ENCODE data around the gene CCDC85B. TPM values are rescaled to one million over a fixed set of nuclear protein-coding genes. Genes with fewer than 3 reads are reported as not detected.

CCDC85B gene
- total RNA-seq, 1 donor from 2014 or later, result 3.9 TPM

DNA sequence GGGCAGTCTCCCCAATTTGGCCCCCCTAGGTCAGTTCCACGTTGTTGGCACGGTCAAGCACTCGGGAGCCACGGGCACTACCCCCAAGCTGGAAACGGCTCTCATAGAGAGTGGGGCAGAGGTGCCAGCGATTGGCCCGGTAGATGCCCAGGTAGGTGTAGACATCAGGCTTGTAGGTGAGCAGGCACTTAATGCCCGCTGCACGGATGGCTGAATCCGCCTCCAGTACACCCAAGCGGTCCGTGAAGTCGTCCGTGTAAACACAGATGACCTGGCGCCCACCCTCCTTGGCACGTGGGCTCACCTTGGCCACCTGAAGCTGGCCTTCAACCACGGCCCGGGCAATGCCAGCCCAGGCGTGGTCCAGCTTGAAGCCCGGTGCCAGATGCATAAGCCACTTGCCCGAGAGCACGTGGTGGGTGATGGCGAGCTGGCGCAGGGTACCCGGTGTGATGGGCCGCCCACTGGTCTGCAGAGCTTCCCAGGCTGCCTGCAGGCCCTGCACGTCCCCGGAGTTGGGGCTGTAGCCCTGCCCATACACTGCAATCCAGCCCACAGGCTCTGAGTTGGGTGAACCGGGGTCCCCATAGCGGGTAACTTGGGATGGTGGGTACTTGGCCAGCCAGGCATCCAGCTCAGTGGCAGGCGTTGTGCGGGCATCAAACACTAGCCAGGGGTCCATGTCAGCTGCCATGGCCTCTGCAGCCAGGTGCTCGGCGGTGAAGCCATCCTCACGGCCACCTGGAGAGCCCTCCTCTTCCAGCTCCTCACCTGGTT is 27.1 kb downstream of the CCDC85B start:
- H3K27me3 ChIP-seq, result no peaks in the 10 kb centered on the region
- peaks cover 12% of the 10 kb centered on the region for H4K20me1 ChIP-seq (ENCODE audit: low read depth)
- peak overlapping the region; percentile 85 for H3K4me3 ChIP-seq
- Mint-ChIP-seq H3K9me3 (no peaks in the 10 kb centered on the region), H3K36me3 (peaks cover 8% of the 10 kb centered on the region), H3K27ac (no peak overlapping the region), H3K4me3 (peak overlapping the region; percentile 92), H3K27me3 (ENCODE audit: insufficient read depth, low read depth) (peaks cover 5% of the 10 kb centered on the region), H3K4me1 (peaks cover 23% of the 10 kb centered on the region)
- no peaks in the 10 kb centered on the region for H3K9me3 ChIP-seq (ENCODE audit: low read depth)
- TF ChIP-seq, protein P1, sequence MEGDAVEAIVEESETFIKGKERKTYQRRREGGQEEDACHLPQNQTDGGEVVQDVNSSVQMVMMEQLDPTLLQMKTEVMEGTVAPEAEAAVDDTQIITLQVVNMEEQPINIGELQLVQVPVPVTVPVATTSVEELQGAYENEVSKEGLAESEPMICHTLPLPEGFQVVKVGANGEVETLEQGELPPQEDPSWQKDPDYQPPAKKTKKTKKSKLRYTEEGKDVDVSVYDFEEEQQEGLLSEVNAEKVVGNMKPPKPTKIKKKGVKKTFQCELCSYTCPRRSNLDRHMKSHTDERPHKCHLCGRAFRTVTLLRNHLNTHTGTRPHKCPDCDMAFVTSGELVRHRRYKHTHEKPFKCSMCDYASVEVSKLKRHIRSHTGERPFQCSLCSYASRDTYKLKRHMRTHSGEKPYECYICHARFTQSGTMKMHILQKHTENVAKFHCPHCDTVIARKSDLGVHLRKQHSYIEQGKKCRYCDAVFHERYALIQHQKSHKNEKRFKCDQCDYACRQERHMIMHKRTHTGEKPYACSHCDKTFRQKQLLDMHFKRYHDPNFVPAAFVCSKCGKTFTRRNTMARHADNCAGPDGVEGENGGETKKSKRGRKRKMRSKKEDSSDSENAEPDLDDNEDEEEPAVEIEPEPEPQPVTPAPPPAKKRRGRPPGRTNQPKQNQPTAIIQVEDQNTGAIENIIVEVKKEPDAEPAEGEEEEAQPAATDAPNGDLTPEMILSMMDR (IDR thresholded peaks at IDR 0.05), result no peak
- TF ChIP-seq EZH2phosphoT487 (IDR thresholded peaks at IDR 0.05) (no peak), EZH2 (IDR thresholded peaks at IDR 0.05) (no peak)
- H2AFZ ChIP-seq (replicated peaks), result no peak overlapping the region
- H3K79me2 ChIP-seq (ENCODE audit: low read depth), result peaks cover 21% of the 10 kb centered on the region
- H3K4me1 ChIP-seq, result peaks cover 10% of the 10 kb centered on the region
- H3K27ac ChIP-seq, result no peak overlapping the region
- H3K36me3 ChIP-seq, result no peaks in the 10 kb centered on the region
- peak overlapping the region; percentile 93 for H3K4me2 ChIP-seq
- DNase-seq (ENCODE audit: low spot score), result no peak
- peak overlapping the region; percentile 89 for H3K9ac ChIP-seq
- H3F3A ChIP-seq (ENCODE audit: low read depth), result no peaks in the 10 kb centered on the region

DNA sequence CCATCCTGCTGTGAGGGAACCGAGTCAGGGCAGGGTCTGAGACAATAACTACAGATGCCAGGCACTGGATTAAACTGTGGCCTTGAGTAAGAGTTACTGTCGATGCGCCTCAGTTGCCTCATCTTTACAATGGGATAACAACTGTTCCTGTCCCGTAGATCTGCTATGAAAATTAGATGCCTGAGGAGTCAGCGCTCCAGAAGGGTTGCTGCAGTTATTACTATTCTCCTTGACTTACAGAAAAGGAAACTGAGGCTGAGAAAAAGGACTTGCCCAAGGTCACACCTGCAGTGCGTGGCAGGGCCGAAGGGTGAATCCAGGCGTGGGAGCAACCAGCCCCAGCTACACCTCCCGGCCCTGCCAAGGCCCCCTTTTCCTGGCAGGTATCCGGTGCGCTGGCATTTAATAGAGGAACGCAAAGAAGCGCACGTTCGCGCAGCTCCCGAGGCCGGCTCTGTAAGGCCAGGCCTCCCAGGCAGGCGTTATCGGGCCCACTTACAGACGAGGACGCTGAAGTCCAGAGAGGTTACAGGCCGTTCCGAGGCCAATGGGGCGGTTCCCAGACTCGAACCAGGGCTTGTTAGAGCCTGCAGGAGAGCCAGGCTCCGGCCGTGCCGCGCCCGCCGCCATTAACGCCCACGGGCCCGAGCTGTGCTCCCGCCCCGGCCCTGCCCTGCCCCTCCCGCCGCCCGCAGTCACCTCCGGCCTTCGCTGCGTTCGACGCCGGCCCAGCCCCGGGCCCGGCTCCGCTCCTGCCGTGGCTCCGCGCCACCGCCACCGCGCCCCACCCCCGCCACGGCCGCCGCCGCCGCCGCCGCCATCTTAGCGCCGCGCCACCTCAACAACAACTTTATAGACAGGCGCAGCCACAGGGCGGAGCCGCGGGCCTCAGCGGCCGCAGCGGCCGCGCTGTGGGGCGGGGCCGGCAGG is 28.0 kb downstream of the CCDC85B start, which contains the start of gene C11orf68:
Gene C11orf68 (minus strand): TSS at position 852 of the 930 bp plus-strand sequence. CDS start 31 bp downstream, at position 821.
- H3K79me2 ChIP-seq (ENCODE audit: low read depth), result peaks cover 21% of the 10 kb centered on the region

DNA sequence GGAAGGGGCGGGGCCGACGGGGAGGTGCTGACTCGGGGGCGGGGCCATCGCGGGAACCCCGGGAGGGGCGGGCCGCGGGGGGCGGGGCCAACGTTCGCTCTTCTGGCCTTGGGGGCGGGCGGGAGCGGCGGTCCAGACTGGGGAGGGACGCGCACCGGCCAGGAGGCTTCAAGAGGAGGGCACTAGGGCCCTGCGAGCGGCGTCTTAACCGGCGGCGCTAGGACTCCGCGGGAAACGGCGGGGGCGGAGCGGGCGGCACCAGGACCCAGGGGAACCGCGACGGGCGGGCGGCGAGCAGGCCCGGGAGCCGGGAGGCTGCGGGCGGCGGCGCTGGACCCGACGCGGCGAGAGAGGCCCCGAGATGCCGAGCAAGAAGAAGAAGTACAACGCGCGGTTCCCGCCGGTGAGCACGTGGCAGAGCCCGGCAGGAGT is 28.7 kb downstream of the CCDC85B start, which contains the start of gene DRAP1:
Gene DRAP1 (plus strand): TSS at position 286 of the 432 bp plus-strand sequence. CDS start 76 bp downstream, at position 362.
- peaks cover 12% of the 10 kb centered on the region for H4K20me1 ChIP-seq (ENCODE audit: low read depth)
- no peaks in the 10 kb centered on the region for H3F3A ChIP-seq (ENCODE audit: low read depth)
- H3K27me3 Mint-ChIP-seq (ENCODE audit: insufficient read depth, low read depth), result peaks cover 5% of the 10 kb centered on the region
- H3K9ac ChIP-seq, result peak within 1 kb of the TSS; percentile 89
- H3K36me3 ChIP-seq, result no peaks in the 10 kb centered on the region
- peak; percentile 100 for DNase-seq (ENCODE audit: low spot score)
- no peak for TF ChIP-seq EZH2 (IDR thresholded peaks at IDR 0.05)
- TF ChIP-seq EZH2phosphoT487 (IDR thresholded peaks at IDR 0.05), result no peak
- peaks cover 10% of the 10 kb centered on the region for H3K4me1 ChIP-seq
- peaks cover 21% of the 10 kb centered on the region for H3K79me2 ChIP-seq (ENCODE audit: low read depth)
- H3K4me3 ChIP-seq, result peak within 1 kb of the TSS; percentile 87
- H3K27ac ChIP-seq, result no peak within 1 kb of the TSS
- peaks cover 23% of the 10 kb centered on the region for H3K4me1 Mint-ChIP-seq
- H3K9me3 ChIP-seq (ENCODE audit: low read depth), result no peaks in the 10 kb centered on the region
- peak within 1 kb of the TSS; percentile 74 for H2AFZ ChIP-seq (replicated peaks)
- H3K4me2 ChIP-seq, result peak within 1 kb of the TSS; percentile 93
- peak within 1 kb of the TSS; percentile 92 for H3K4me3 Mint-ChIP-seq
- H3K27ac Mint-ChIP-seq, result peak within 1 kb of the TSS; percentile 53
- H3K27me3 ChIP-seq, result no peaks in the 10 kb centered on the region
- no peaks in the 10 kb centered on the region for H3K9me3 Mint-ChIP-seq
- H3K36me3 Mint-ChIP-seq, result peaks cover 10% of the 10 kb centered on the region

More for the DNA sequence above, 28.0 kb downstream of the CCDC85B start, which contains the start of gene C11orf68:
- peaks cover 12% of the 10 kb centered on the region for H4K20me1 ChIP-seq (ENCODE audit: low read depth)
- peaks cover 10% of the 10 kb centered on the region for H3K36me3 Mint-ChIP-seq
- H3K4me1 ChIP-seq, result peaks cover 10% of the 10 kb centered on the region
- H3K4me3 Mint-ChIP-seq, result peak within 1 kb of the TSS; percentile 92
- peaks cover 5% of the 10 kb centered on the region for H3K27me3 Mint-ChIP-seq (ENCODE audit: insufficient read depth, low read depth)
- peak within 1 kb of the TSS; percentile 93 for H3K4me2 ChIP-seq
- no peaks in the 10 kb centered on the region for H3K36me3 ChIP-seq
- H2AFZ ChIP-seq (replicated peaks), result peak within 1 kb of the TSS; percentile 74
- H3K27ac Mint-ChIP-seq, result peak within 1 kb of the TSS; percentile 53
- no peak for TF ChIP-seq EZH2 (IDR thresholded peaks at IDR 0.05)
- TF ChIP-seq EZH2phosphoT487 (IDR thresholded peaks at IDR 0.05), result no peak
- TF ChIP-seq, protein P1 (IDR thresholded peaks at IDR 0.05), result peak; percentile 6
- peaks cover 23% of the 10 kb centered on the region for H3K4me1 Mint-ChIP-seq
- DNase-seq (ENCODE audit: low spot score), result no peak
- no peak within 1 kb of the TSS for H3K27ac ChIP-seq
- H3K9me3 Mint-ChIP-seq, result no peaks in the 10 kb centered on the region
- H3K4me3 ChIP-seq, result peak within 1 kb of the TSS; percentile 87
- H3K9ac ChIP-seq, result peak within 1 kb of the TSS; percentile 89
- H3K9me3 ChIP-seq (ENCODE audit: low read depth), result no peaks in the 10 kb centered on the region
- no peaks in the 10 kb centered on the region for H3F3A ChIP-seq (ENCODE audit: low read depth)
- H3K27me3 ChIP-seq, result no peaks in the 10 kb centered on the region

Measured in neural progenitor cell (in vitro differentiated cells).